GM20000 (cell line): ENCODE results near the gene NCOA7.

ENCODE experiments used
- DNase-seq: peaks from one replicate; pipeline ENCODE4 v3.0.0; 2012; ENCODE audit warnings: low spot score
- CTCF ChIP-seq: IDR thresholded peaks from 2 replicates; pipeline ENCODE4 v1.5.1; 2012; ENCODE audit warnings: mild to moderate bottlenecking, control low read depth; ENCODE audit errors: extremely low read depth, missing control alignments

Gene NCOA7

DNA sequence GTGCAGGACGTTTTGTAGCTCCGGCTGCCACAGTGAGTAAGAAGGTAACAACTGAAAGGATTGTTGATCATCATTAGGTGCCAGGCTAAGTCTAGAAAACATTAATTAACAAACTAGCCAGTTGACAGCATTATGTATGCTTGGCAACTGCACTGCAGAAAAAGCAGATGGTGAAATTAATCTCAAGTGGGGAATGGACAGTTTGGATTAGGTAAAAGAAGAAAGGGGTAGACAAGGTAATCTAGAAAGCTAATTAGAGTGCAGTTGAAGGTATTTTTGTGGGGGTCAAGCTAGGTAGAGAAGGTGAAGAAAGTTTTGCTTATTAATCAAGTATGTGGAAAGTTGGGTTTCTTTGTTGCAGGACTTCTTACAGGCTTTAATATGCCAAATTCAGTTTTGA is 96.2 kb downstream of the NCOA7 start:
- TF ChIP-seq CTCF = no peak
- DNase-seq = no peak

DNA sequence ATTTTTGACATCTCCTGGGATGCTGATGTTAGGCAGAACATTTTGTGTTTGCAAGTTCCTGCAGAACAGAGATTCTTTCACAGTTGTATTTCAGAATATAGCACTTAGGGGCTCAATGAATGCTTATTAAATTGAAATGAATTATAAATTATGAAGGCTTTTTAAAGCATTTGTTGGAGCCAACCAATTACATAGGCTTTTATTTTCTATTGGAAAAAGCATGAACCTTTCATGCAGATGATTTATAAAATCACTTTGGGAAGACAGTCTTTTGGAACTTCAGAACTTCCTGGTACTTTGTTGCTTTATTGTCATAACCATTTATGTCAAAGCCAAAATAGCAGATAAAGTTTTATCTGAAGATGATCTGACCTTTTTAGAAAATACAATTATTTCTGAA is 96.6 kb downstream of the NCOA7 start:
- no peak for DNase-seq
- TF ChIP-seq CTCF = no peak

GRCh38 chr6:125888989-125889656 is 98.4 kb downstream of the NCOA7 start:
- TF ChIP-seq CTCF = peak; percentile 25

DNA sequence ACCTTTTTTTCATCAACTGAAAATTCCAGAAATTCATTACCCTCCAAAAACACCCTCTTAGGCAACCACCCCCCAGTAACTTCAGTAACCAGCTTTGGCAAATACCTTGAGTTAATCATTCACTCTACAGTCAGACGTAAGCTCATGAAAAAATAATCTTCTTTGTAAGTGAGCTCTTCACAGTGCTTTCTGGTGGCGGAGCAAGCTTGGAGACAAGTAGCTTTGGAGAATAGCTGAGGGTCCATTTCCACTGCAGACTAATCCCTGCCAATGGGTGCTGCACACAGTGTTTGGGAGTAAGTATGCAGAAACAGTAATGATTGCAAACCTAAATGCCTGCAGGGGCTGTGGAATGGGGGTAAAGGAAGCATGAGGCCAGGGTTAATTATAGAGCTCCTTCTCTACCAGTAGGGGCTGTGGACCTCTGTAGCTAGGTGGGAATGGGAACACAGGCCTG is 109.0 kb downstream of the NCOA7 start:
- DNase-seq = no peak
- TF ChIP-seq CTCF = no peak

More at GRCh38 chr6:125888989-125889656, 98.4 kb downstream of the NCOA7 start:
- DNase-seq = peak; percentile 14

GRCh38 chr6:125904871-125905270 is 114.1 kb downstream of the NCOA7 start:
- peak; percentile 10 for DNase-seq
- no peak for TF ChIP-seq CTCF

GRCh38 chr6:125906158-125906998 is 115.6 kb downstream of the NCOA7 start:
- DNase-seq = peak; percentile 36

More at GRCh38 chr6:125906158-125906998, 115.6 kb downstream of the NCOA7 start:
- peak; percentile 75 for TF ChIP-seq CTCF
